GM12892 (cell line): Measurements from ENCODE around the gene SPATA6L.

Experiments used
- POLR2A ChIP-seq: IDR thresholded peaks from 2 replicates; pipeline ENCODE4 v1.6.1; 2011; ENCODE audit warnings: low read depth, low read length, control low read depth
- POLR2AphosphoS5 ChIP-seq: IDR thresholded peaks from 2 replicates; pipeline ENCODE4 v1.6.1; 2011; ENCODE audit warnings: low read depth, low read length, control low read depth

DNA sequence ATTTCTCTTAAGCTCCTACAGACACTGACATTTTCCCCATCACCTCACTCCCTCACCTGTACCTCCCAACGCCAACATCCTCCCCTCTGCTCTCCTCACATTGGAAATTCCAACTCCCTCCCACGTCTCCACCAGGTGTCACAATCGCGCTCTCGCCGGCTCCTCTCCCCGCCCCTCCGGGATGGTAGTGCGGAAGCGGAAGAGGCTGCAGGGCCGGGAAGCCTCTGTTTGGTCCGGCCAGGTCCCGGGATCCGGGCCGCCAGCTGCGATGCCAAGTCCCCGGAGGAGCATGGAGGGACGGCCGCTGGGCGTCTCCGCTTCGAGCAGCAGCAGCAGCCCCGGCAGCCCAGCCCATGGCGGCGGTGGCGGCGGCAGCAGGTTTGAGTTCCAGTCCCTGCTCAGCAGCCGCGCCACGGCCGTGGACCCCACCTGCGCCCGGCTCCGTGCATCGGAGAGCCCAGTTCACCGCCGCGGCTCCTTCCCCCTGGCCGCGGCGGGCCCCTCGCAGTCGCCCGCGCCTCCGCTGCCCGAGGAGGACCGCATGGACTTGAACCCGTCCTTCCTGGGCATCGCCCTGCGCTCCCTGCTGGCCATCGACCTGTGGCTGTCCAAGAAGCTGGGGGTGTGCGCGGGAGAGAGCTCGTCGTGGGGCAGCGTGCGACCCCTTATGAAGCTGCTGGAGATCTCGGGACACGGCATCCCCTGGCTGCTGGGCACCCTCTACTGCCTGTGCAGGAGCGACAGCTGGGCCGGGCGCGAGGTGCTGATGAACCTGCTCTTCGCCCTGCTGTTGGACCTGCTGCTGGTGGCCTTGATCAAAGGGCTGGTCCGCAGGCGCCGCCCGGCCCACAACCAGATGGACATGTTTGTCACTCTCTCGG lies 3.9 kb downstream of the SPATA6L start, which contains the start of gene PLPP6:
- TF ChIP-seq POLR2A (peak; percentile 70; the same call in 1 of the 2 replicates), POLR2AphosphoS5 (peak; percentile 57)
